ENCODE measurements around the gene SLC6A7.

Gene SLC6A7

GRCh38 chr5:150256410-150257064, 66.7 kb downstream of the SLC6A7 start:
- TF ChIP-seq, protein P1, sequence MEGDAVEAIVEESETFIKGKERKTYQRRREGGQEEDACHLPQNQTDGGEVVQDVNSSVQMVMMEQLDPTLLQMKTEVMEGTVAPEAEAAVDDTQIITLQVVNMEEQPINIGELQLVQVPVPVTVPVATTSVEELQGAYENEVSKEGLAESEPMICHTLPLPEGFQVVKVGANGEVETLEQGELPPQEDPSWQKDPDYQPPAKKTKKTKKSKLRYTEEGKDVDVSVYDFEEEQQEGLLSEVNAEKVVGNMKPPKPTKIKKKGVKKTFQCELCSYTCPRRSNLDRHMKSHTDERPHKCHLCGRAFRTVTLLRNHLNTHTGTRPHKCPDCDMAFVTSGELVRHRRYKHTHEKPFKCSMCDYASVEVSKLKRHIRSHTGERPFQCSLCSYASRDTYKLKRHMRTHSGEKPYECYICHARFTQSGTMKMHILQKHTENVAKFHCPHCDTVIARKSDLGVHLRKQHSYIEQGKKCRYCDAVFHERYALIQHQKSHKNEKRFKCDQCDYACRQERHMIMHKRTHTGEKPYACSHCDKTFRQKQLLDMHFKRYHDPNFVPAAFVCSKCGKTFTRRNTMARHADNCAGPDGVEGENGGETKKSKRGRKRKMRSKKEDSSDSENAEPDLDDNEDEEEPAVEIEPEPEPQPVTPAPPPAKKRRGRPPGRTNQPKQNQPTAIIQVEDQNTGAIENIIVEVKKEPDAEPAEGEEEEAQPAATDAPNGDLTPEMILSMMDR (IDR thresholded peaks at IDR 0.05; ENCODE audit: insufficient read depth, low read length, missing control alignments), result no peak
- no peak for DNase-seq (ENCODE audit: low read depth, low spot score)
- ChIA-PET CTCF (interaction anchor here (2.0 kb wide), 1 partner anchor 9 kb away, joined by 4 read pairs; no protein-coding TSS in a partner anchor), POLR2A (no interaction called here)
- no peak overlapping the region for H3K4me3 ChIP-seq (ENCODE audit: low read depth, low read length)

- POLR2A ChIA-PET, result no interaction called here
- no peak for DNase-seq (ENCODE audit: low read depth, low spot score)
- CTCF ChIA-PET, result interaction anchor here (1.0 to 2.0 kb wide), 2 partner anchors 8 to 94 kb away, joined by 3 to 4 read pairs; no protein-coding TSS in a partner anchor
- TF ChIP-seq, protein P1 (IDR thresholded peaks at IDR 0.05; ENCODE audit: insufficient read depth, low read length, missing control alignments), result no peak
- H3K4me3 ChIP-seq (ENCODE audit: low read depth, low read length), result no peak overlapping the region
Measured at GRCh38 chr5:150257424-150257823, 67.6 kb downstream of the SLC6A7 start.

- CTCF ChIA-PET, result interaction anchor here (1.0 kb wide), 1 partner anchor 93 kb away, joined by 3 read pairs; no protein-coding TSS in a partner anchor
- DNase-seq (ENCODE audit: low read depth, low spot score), result no peak
- POLR2A ChIA-PET, result no interaction called here
- TF ChIP-seq, protein P1 (IDR thresholded peaks at IDR 0.05; ENCODE audit: insufficient read depth, low read length, missing control alignments), result no peak
- H3K4me3 ChIP-seq (ENCODE audit: low read depth, low read length), result no peak overlapping the region
Measured at GRCh38 chr5:150258130-150258529, 68.3 kb downstream of the SLC6A7 start.

Data from AG04449 (cell line).